Peyer's patch (tissue), 4 donors: ENCODE results near the gene CENPX.

Experiments
- POLR2A ChIP-seq, 2 donors: fragments of 450-650 bp; IDR thresholded peaks; one replicate each; pipeline ENCODE4 v1.5.1; 2017; ENCODE audit warnings: antibody characterized with exemption in 2 of 2, mild to moderate bottlenecking in 2 of 2, moderate library complexity in 2 of 2
- TF ChIP-seq, protein P1 (sequence below), 6 experiments: fragments of 450-650 bp in 4 of 6; fragments of 200-600 bp in 2 of 6; sonication (generic) in 1 of 6; IDR thresholded peaks; one replicate each; pipeline ENCODE4 v1.5.1; 2017 to 2019; ENCODE audit warnings: antibody characterized with exemption in 6 of 6, mild to moderate bottlenecking in 3 of 6, moderate library complexity in 1 of 6

DNA sequence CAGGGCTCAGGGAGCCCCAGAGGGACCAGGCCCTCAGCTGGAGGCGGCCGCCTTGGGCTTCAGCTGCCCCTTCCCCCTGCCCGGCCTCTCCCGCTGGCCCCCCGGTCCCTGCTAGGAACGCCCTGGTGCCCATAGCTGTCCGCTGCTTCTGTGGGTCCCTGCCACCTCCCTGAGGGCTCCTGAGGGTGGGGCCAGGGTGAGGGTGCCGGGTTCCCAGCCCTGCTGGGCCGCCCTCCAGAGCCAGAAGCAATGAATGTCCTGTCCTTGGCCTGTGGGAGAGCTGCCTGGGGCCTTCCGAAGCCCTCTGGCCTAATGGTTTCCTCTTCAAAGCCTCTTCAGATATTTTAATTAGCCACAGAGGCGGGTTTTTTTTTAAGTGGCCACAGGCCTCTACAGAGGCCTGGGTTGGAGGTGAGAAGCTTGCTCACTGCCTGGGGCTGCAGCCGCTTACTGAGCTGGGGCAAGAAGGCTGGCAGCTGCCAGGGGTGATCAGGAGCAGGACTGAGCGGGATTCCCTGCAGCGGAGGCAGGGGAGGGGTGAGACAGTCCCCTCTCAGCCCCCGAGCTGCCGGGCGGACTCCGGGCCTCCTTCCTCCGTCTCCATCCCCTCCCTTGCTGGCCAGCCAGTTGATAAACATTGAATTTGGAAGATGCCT lies 9.9 kb downstream of the CENPX start:
- TF ChIP-seq POLR2A (IDR thresholded peaks at IDR 0.05), result no peak
- TF ChIP-seq, protein P1, sequence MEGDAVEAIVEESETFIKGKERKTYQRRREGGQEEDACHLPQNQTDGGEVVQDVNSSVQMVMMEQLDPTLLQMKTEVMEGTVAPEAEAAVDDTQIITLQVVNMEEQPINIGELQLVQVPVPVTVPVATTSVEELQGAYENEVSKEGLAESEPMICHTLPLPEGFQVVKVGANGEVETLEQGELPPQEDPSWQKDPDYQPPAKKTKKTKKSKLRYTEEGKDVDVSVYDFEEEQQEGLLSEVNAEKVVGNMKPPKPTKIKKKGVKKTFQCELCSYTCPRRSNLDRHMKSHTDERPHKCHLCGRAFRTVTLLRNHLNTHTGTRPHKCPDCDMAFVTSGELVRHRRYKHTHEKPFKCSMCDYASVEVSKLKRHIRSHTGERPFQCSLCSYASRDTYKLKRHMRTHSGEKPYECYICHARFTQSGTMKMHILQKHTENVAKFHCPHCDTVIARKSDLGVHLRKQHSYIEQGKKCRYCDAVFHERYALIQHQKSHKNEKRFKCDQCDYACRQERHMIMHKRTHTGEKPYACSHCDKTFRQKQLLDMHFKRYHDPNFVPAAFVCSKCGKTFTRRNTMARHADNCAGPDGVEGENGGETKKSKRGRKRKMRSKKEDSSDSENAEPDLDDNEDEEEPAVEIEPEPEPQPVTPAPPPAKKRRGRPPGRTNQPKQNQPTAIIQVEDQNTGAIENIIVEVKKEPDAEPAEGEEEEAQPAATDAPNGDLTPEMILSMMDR (IDR thresholded peaks at IDR 0.05), result no peak
